Liver (tissue), 3 donors: ENCODE data around the gene LRIG1.

Experiments
- ATF3 ChIP-seq: IDR thresholded peaks from 2 replicates; pipeline ENCODE4 v1.6.1; 2016; ENCODE audit warnings: antibody characterized with exemption
- CTCF ChIP-seq: fragments of 150-350 bp; IDR thresholded peaks from 2 replicates; pipeline ENCODE4 v1.5.1; 2017; ENCODE audit warnings: improper control_type of control experiment, low read depth, low read length; ENCODE audit not compliant: missing input control
- FOXA1 ChIP-seq: IDR thresholded peaks from 2 replicates; pipeline ENCODE4 v1.6.1; 2016; ENCODE audit warnings: antibody characterized with exemption
- GABPA ChIP-seq, 2 donors: IDR thresholded peaks in 1 of 2; conservative IDR thresholded peaks in 1 of 2; 2 replicates each; pipeline ENCODE4 v1.6.1; 2016; ENCODE audit warnings: antibody characterized with exemption in 2 of 2, mild to moderate bottlenecking in 1 of 2, moderate library complexity in 1 of 2
- MAX ChIP-seq: IDR thresholded peaks from 2 replicates; pipeline ENCODE4 v1.6.1; 2016; ENCODE audit warnings: antibody characterized with exemption
- REST ChIP-seq: IDR thresholded peaks from 2 replicates; pipeline ENCODE4 v1.6.1; 2016; ENCODE audit warnings: antibody characterized with exemption, mild to moderate bottlenecking
- TAF1 ChIP-seq: conservative IDR thresholded peaks from 2 replicates; pipeline ENCODE4 v1.6.1; 2016; ENCODE audit warnings: antibody characterized with exemption, mild to moderate bottlenecking
- donor health status: healthy.
- donor health status: healthy.

GRCh38 chr3:66470285-66470684, 30.5 kb downstream of the LRIG1 start:
- TF ChIP-seq TAF1: no peak
- TF ChIP-seq GABPA (IDR thresholded peaks at IDR 0.05 in 1 of 2, conservative IDR thresholded peaks at IDR 0.05 in 1 of 2): no peak
- TF ChIP-seq CTCF: no peak
- no peak for TF ChIP-seq MAX
- no peak for TF ChIP-seq FOXA1
- TF ChIP-seq ATF3: no peak
- TF ChIP-seq REST: no peak
